ENCODE results near the gene BEST3.

GRCh38 chr12:69684466-69684865, 14.6 kb downstream of the BEST3 start:
- no peak for TF ChIP-seq CTCF (IDR thresholded peaks at IDR 0.05)
- no peak for TF ChIP-seq KAT7 (CRISPR knock-in tag; IDR thresholded peaks at IDR 0.05; ENCODE audit: borderline replicate concordance)
- no peak for TF ChIP-seq ELF4 (CRISPR knock-in tag; IDR thresholded peaks at IDR 0.05; ENCODE audit: low read depth)
- TF ChIP-seq ZNF423 (CRISPR knock-in tag; IDR thresholded peaks at IDR 0.05), result no peak
- no peak for TF ChIP-seq NFE2L1 (CRISPR knock-in tag; IDR thresholded peaks at IDR 0.05)

Measured in WTC11 (cell line).